ENCODE results near the gene CEMIP2.

- no peak for TF ChIP-seq RAD21 (IDR thresholded peaks at IDR 0.05)
- TF ChIP-seq CTCF (IDR thresholded peaks at IDR 0.05; ENCODE audit: low read depth, low read length, missing input control) = no peak
- no peak for TF ChIP-seq FOXA1 (IDR thresholded peaks at IDR 0.05)
- no peak for TF ChIP-seq TAF1 (conservative IDR thresholded peaks at IDR 0.05)
- no peak for TF ChIP-seq MAX (IDR thresholded peaks at IDR 0.05)
- TF ChIP-seq SP1 (IDR thresholded peaks at IDR 0.05) = no peak
- TF ChIP-seq RXRA (IDR thresholded peaks at IDR 0.05) = no peak
- TF ChIP-seq, protein P1, sequence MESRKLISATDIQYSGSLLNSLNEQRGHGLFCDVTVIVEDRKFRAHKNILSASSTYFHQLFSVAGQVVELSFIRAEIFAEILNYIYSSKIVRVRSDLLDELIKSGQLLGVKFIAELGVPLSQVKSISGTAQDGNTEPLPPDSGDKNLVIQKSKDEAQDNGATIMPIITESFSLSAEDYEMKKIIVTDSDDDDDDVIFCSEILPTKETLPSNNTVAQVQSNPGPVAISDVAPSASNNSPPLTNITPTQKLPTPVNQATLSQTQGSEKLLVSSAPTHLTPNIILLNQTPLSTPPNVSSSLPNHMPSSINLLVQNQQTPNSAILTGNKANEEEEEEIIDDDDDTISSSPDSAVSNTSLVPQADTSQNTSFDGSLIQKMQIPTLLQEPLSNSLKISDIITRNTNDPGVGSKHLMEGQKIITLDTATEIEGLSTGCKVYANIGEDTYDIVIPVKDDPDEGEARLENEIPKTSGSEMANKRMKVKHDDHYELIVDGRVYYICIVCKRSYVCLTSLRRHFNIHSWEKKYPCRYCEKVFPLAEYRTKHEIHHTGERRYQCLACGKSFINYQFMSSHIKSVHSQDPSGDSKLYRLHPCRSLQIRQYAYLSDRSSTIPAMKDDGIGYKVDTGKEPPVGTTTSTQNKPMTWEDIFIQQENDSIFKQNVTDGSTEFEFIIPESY (IDR thresholded peaks at IDR 0.05) = no peak
These were observed 103.7 kb downstream of the CEMIP2 start for GRCh38 chr9:71664566-71664965.

Measured in liver (tissue), 3 donors.